ENCODE results near the gene RGL1.
"Not testable (repeated sequence)": the region's sequence is repeated elsewhere in the genome, so short reads cannot be mapped to it uniquely, and the experiment has no call there.

The RGL1 gene

DNA sequence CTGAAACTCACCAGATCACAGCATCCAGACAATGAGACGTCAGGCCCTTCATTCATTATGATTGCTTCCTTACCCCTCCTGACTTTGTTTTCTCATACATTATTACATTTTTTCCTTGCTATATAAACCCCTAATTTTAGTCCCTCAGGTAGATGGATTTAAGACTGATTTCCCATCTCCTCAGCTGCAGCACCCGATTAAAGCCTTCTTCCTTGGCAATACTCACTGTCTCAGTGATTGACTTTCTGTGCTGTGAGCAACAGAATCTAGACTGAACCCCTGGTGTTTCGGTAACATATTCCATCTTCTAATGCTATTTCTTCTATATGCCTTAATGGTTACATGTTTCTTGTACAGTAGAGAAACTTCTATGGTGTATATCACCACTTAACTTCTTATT, 30.0 kb upstream of the RGL1 start:
- no peaks in the 10 kb centered on the region for H3K27me3 ChIP-seq (ENCODE audit: control insufficient read depth, insufficient read depth, low read length)
- H3K4me1 ChIP-seq (ENCODE audit: control insufficient read depth, low read depth, low read length) = no peaks in the 10 kb centered on the region
- peaks cover 6% of the 10 kb centered on the region for H3K9me3 ChIP-seq (ENCODE audit: control insufficient read depth, low read depth, low read length)
- no peak overlapping the region for H3K27ac ChIP-seq (ENCODE audit: low read length)
- H3K9ac ChIP-seq (ENCODE audit: low read length) = no peak overlapping the region
- H3K36me3 ChIP-seq (ENCODE audit: control insufficient read depth, low read depth, low read length) = no peaks in the 10 kb centered on the region
- H3K4me3 ChIP-seq (ENCODE audit: low read length) = no peak overlapping the region

DNA sequence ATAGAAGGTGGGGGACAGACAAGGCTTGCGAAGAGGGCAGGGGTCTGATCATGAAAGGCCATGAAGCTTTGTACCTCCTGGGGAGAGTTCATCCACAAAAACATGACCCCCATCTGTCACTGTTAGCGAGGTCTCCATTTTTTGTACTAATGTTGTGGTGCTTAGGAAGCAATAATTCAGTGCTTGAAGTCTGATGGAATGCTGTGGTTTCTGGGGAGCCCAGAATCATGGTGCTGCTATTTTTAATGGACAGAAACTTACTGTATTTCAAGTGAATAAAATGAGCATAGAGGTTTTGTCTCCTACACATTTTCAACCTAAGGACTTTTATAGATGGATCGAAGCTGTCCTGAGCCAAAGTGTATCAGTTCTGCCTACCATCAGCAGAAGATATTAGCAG, 28.2 kb upstream of the RGL1 start:
- no peaks in the 10 kb centered on the region for H3K27me3 ChIP-seq (ENCODE audit: control insufficient read depth, insufficient read depth, low read length)
- H3K4me1 ChIP-seq (ENCODE audit: control insufficient read depth, low read depth, low read length) = no peaks in the 10 kb centered on the region
- H3K9me3 ChIP-seq (ENCODE audit: control insufficient read depth, low read depth, low read length) = peaks cover 6% of the 10 kb centered on the region
- no peak overlapping the region for H3K9ac ChIP-seq (ENCODE audit: low read length)
- no peaks in the 10 kb centered on the region for H3K36me3 ChIP-seq (ENCODE audit: control insufficient read depth, low read depth, low read length)
- no peak overlapping the region for H3K4me3 ChIP-seq (ENCODE audit: low read length)
- no peak overlapping the region for H3K27ac ChIP-seq (ENCODE audit: low read length)

DNA sequence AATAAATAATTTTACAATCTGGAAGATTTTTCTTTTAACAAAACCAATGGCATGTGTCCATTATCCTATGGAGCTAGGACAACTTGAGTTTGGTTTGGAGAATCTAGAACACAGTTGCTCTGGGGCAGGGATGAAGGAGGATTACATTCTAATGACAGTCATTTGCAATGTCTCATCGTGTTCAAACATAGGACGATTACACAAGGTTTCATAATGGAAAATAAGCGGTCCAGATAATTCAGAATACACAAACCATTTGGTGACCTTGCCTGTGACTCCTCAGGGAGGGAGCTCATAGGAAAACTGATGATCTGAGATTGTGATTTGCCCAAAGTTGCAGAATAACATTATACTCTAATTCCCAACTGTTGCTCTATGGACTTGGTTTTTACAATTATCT, 27.6 kb upstream of the RGL1 start:
- H3K36me3 ChIP-seq (ENCODE audit: control insufficient read depth, low read depth, low read length) = no peaks in the 10 kb centered on the region
- H3K27me3 ChIP-seq (ENCODE audit: control insufficient read depth, insufficient read depth, low read length) = no peaks in the 10 kb centered on the region
- no peak overlapping the region for H3K9ac ChIP-seq (ENCODE audit: low read length)
- H3K4me1 ChIP-seq (ENCODE audit: control insufficient read depth, low read depth, low read length) = no peaks in the 10 kb centered on the region
- no peak overlapping the region for H3K4me3 ChIP-seq (ENCODE audit: low read length)
- H3K9me3 ChIP-seq (ENCODE audit: control insufficient read depth, low read depth, low read length) = peaks cover 6% of the 10 kb centered on the region
- H3K27ac ChIP-seq (ENCODE audit: low read length) = no peak overlapping the region

DNA sequence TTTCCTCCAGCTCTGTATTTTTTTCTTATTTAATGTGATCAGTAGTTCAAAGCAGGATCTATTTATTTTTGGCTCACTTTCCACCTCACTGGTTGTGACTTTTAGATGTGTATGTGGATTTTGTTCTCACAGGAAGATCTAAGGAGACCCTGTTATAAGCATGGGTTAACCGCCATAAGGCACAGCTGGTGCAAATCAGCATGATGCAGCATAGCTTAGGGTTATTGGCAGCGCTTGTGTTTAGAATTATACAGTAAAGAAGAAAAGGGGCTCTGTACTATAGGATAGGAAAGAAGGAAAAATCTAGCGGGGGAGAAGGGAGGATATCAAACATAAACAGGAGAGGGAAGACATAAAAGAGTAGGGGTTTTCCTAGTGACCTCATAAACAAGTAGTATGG, 26.9 kb upstream of the RGL1 start:
- no peak overlapping the region for H3K9ac ChIP-seq (ENCODE audit: low read length)
- H3K9me3 ChIP-seq (ENCODE audit: control insufficient read depth, low read depth, low read length) = peaks cover 6% of the 10 kb centered on the region
- H3K4me3 ChIP-seq (ENCODE audit: low read length) = no peak overlapping the region
- no peaks in the 10 kb centered on the region for H3K4me1 ChIP-seq (ENCODE audit: control insufficient read depth, low read depth, low read length)
- H3K27ac ChIP-seq (ENCODE audit: low read length) = no peak overlapping the region
- no peaks in the 10 kb centered on the region for H3K27me3 ChIP-seq (ENCODE audit: control insufficient read depth, insufficient read depth, low read length)
- H3K36me3 ChIP-seq (ENCODE audit: control insufficient read depth, low read depth, low read length) = no peaks in the 10 kb centered on the region

DNA sequence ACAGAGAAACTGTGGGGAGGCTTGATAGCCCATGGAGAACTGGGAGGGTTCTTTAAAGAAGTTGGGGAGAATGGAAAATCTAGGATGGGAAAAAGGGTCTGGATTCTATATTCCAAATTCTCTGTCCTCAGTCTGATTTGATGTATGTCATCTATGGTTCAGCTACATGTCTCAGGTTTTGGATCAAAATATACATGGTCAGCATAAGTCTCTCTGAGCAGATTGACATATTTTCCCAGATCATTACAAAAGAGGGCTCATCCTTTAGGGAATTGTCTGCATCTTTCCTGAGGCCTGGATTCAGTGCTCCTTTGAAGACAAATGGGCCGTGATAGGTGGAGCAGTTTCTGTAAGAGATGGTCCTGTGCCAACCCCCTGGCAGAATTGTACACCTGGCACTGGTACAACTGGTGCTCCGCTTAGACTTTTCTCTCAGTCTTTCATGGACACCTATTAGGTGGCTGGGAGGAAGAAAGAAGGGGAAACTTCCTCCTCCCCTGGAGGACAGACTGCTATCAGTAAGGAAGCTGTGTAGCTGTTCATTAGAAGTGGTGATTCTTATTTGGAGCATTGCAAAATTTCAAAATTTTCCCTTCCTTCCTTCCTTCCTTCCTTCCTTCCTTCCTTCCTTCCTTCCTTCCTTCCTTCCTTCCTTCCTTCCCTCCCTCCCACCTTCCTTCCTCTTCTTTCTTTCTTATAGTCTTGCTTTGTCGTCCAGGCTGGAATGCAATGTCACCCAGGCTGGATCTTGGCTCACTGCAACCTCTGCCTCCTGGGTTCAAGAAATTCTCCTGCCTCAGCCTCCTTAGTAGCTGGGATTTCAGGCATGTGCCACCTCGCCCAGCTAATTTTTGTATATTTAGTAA, 26.1 kb upstream of the RGL1 start:
- Histone ChIP-seq H3K36me3 (ENCODE audit: control insufficient read depth, low read depth, low read length) (no peaks in the 10 kb centered on the region), H3K4me1 (ENCODE audit: control insufficient read depth, low read depth, low read length) (no peaks in the 10 kb centered on the region), H3K9me3 (ENCODE audit: control insufficient read depth, low read depth, low read length) (peaks cover 6% of the 10 kb centered on the region), H3K9ac (ENCODE audit: low read length) (no peak overlapping the region), H3K27me3 (ENCODE audit: control insufficient read depth, insufficient read depth, low read length) (no peaks in the 10 kb centered on the region), H3K27ac (ENCODE audit: low read length) (no peak overlapping the region), H3K4me3 (ENCODE audit: low read length) (no peak overlapping the region)

DNA sequence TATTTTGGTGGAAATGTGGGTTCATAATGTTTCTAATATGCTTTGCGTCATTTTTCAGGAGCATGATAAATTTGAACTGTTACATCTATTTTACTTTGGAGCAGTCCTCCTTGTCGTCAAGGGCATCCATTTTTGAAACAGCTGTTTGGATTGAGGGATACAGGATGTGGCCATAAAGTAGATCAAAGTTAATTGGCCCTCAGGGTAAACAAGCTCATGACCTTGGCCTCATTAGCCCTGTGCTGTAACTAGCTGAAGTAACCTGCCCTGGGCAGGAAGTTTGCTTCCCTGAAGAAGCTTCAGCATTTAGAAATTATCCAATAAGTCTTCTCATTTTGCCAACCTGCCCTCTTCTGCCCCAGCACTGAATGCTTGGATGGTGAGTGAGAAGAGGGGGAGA, 24.8 kb upstream of the RGL1 start:
- H3K27me3 ChIP-seq (ENCODE audit: control insufficient read depth, insufficient read depth, low read length) = no peaks in the 10 kb centered on the region
- no peaks in the 10 kb centered on the region for H3K4me1 ChIP-seq (ENCODE audit: control insufficient read depth, low read depth, low read length)
- H3K9ac ChIP-seq (ENCODE audit: low read length) = no peak overlapping the region
- H3K4me3 ChIP-seq (ENCODE audit: low read length) = no peak overlapping the region
- H3K9me3 ChIP-seq (ENCODE audit: control insufficient read depth, low read depth, low read length) = peaks cover 2% of the 10 kb centered on the region
- H3K36me3 ChIP-seq (ENCODE audit: control insufficient read depth, low read depth, low read length) = no peaks in the 10 kb centered on the region
- H3K27ac ChIP-seq (ENCODE audit: low read length) = no peak overlapping the region

DNA sequence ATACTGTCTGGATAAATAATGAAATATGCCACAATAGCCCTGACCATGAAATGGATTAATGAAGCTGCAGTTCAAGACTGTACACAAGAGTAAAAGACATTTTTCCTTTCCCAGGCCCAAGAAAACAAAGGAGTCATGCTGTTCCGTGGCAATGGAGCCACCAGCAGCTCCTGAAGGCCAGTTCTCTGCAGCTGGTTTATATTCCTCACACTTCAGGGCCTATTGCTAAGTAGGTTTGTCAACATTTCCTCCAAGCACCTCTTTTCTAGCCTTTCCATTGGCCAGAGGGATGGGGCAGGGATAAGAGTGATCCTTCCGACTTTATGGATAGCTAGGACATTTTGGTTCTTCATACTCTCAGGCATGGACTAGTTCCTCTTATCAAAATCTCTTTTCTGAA, 24.2 kb upstream of the RGL1 start:
- Histone ChIP-seq H3K4me1 (ENCODE audit: control insufficient read depth, low read depth, low read length) (no peaks in the 10 kb centered on the region), H3K9ac (ENCODE audit: low read length) (no peak overlapping the region), H3K27ac (ENCODE audit: low read length) (no peak overlapping the region), H3K9me3 (ENCODE audit: control insufficient read depth, low read depth, low read length) (no peaks in the 10 kb centered on the region), H3K36me3 (ENCODE audit: control insufficient read depth, low read depth, low read length) (no peaks in the 10 kb centered on the region), H3K4me3 (ENCODE audit: low read length) (no peak overlapping the region), H3K27me3 (ENCODE audit: control insufficient read depth, insufficient read depth, low read length) (no peaks in the 10 kb centered on the region)

DNA sequence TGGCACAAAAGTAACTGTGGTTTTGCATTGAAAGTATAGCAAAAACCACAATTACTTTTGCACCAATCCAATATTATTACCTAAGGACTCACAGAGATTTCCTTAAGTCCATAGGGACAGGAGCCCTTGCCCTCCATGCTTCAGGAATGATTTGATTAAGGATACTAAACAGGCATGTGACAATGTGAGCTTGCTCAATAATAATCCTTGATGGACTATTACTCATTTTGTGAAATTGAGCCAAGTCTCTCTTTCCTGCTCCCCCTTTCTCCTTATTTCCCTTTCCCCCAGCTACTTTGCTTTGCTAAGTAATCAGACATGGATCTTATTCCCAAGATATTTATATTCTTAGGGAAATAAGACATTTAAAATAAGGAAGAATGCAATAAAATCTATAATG, 21.6 kb upstream of the RGL1 start:
- no peaks in the 10 kb centered on the region for H3K36me3 ChIP-seq (ENCODE audit: control insufficient read depth, low read depth, low read length)
- no peaks in the 10 kb centered on the region for H3K27me3 ChIP-seq (ENCODE audit: control insufficient read depth, insufficient read depth, low read length)
- H3K4me1 ChIP-seq (ENCODE audit: control insufficient read depth, low read depth, low read length) = peaks cover 8% of the 10 kb centered on the region
- no peak overlapping the region for H3K4me3 ChIP-seq (ENCODE audit: low read length)
- no peak overlapping the region for H3K9ac ChIP-seq (ENCODE audit: low read length)
- H3K9me3 ChIP-seq (ENCODE audit: control insufficient read depth, low read depth, low read length) = no peaks in the 10 kb centered on the region
- H3K27ac ChIP-seq (ENCODE audit: low read length) = no peak overlapping the region

DNA sequence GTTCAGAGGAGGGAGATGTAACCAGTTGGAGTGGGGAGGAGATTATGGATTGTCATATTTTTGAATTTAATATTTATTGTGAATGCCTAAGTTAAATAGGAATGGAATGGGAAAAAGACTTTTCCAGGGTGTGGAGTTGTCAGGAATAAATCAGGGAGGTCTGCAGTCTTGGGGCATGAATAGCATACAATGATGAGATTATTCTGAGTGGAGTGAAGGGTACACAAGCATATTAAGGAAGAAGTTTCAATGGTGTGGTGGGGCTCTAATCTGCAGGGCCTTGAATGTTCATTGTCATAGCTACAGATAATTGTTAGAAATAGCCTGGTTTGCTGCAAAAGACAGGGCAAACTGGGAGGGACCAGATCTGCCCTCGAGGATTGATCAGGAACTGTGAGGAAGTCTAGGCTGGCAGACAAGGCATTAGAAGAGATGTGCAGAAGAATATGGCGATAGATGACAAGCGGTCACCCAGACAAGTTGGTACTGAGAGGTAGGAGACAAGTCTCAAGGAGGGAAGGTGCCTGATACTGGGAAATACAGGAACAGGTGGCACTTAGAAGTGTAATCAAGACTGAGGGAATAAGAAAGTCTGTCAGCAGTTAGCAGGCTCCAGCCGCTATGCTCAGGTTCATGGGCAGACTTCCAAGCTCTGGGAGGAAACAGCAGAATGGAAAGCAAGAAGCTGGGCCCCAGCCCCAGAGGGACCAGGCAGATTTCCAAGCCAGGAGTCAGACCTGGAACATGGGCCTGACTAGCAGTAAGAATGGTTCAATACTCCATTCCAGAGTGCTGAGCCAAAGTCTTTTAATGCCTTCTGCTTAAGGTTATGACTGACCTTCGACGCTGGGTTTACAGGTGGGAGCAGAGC, 20.9 kb upstream of the RGL1 start:
- no peak overlapping the region for H3K4me3 ChIP-seq (ENCODE audit: low read length)
- H3K36me3 ChIP-seq (ENCODE audit: control insufficient read depth, low read depth, low read length) = no peaks in the 10 kb centered on the region
- no peak overlapping the region for H3K27ac ChIP-seq (ENCODE audit: low read length)
- H3K4me1 ChIP-seq (ENCODE audit: control insufficient read depth, low read depth, low read length) = peaks cover 8% of the 10 kb centered on the region
- H3K9ac ChIP-seq (ENCODE audit: low read length) = no peak overlapping the region
- no peaks in the 10 kb centered on the region for H3K9me3 ChIP-seq (ENCODE audit: control insufficient read depth, low read depth, low read length)
- H3K27me3 ChIP-seq (ENCODE audit: control insufficient read depth, insufficient read depth, low read length) = no peaks in the 10 kb centered on the region

DNA sequence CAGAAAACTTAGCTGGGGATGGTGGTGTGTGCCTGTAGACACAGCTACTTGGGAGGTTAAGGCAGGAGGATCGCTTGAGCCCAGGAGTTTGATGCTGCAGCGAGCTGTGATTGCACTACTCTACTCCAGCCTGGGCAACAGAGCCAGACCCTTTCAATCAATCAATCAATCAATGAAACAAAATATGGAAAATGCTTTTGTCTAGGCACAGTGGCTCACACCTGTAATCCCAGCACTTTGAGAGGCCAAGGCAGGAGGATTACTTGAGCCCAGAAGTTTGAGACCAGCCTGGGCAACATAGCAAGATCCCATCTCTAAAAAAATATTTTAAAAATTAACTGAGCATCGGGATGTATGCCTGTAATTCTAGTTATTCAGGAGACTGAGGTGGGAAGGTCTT, 19.0 kb upstream of the RGL1 start:
- H3K9ac ChIP-seq (ENCODE audit: low read length); H3K27me3 ChIP-seq (ENCODE audit: control insufficient read depth, insufficient read depth, low read length): not testable (repeated sequence)

DNA sequence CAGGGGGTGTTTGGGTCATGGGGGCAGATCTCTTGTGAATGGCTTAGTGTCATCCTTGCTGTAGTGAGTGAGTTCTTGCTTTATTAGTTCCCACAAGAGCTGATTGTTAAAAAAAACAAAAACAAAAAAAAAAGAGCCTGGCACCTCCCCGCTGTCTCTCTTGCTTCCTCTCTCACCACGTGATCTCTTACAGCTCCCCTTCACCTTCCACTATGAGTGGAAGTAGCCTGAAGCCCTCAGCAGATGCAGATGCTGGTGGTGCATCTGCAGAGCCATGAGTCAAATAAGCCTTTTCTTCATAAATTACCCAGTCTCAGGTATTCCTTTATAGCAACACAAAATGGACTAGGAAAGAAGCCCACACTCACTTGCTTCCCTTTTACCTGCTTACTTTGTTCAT, 17.2 kb upstream of the RGL1 start:
- H3K4me1 ChIP-seq (ENCODE audit: control insufficient read depth, low read depth, low read length) = peaks cover 8% of the 10 kb centered on the region
- no peaks in the 10 kb centered on the region for H3K27me3 ChIP-seq (ENCODE audit: control insufficient read depth, insufficient read depth, low read length)
- no peaks in the 10 kb centered on the region for H3K9me3 ChIP-seq (ENCODE audit: control insufficient read depth, low read depth, low read length)
- no peaks in the 10 kb centered on the region for H3K36me3 ChIP-seq (ENCODE audit: control insufficient read depth, low read depth, low read length)
- no peak overlapping the region for H3K4me3 ChIP-seq (ENCODE audit: low read length)
- H3K27ac ChIP-seq (ENCODE audit: low read length) = no peak overlapping the region
- H3K9ac ChIP-seq (ENCODE audit: low read length) = no peak overlapping the region

More for the DNA sequence above, 19.0 kb upstream of the RGL1 start:
- not testable (repeated sequence) for H3K36me3 ChIP-seq (ENCODE audit: control insufficient read depth, low read depth, low read length); H3K9me3 ChIP-seq (ENCODE audit: control insufficient read depth, low read depth, low read length); H3K4me1 ChIP-seq (ENCODE audit: control insufficient read depth, low read depth, low read length); H3K4me3 ChIP-seq (ENCODE audit: low read length); H3K27ac ChIP-seq (ENCODE audit: low read length)

All from iPS-18a (cell line).